HPDE6-E6E7 (cell line): Measurements from ENCODE around the gene ACTG1.

ENCODE experiments used
- DNase-seq: peaks from one replicate; pipeline ENCODE4 v3.0.0; 2011; ENCODE audit warnings: missing footprints; ENCODE audit errors: extremely low spot score

ACTG1 gene

GRCh38 chr17:81498953-81499600 lies 13.5 kb downstream of the ACTG1 start:
- no peak for DNase-seq

GRCh38 chr17:81494626-81495377 lies 17.8 kb downstream of the ACTG1 start:
- no peak for DNase-seq

- no peak for DNase-seq
Measured at GRCh38 chr17:81493198-81494038, 19.2 kb downstream of the ACTG1 start.

- DNase-seq, result no peak
Measured at GRCh38 chr17:81492706-81493105, 19.9 kb downstream of the ACTG1 start.

- DNase-seq, result no peak
Measured at GRCh38 chr17:81492202-81492601, 20.4 kb downstream of the ACTG1 start.

GRCh38 chr17:81491761-81492160 lies 20.8 kb downstream of the ACTG1 start:
- no peak for DNase-seq

GRCh38 chr17:81491181-81491581 lies 21.4 kb downstream of the ACTG1 start:
- no peak for DNase-seq

GRCh38 chr17:81489998-81490992 lies 22.3 kb downstream of the ACTG1 start:
- DNase-seq, result no peak

- no peak for DNase-seq
Measured at GRCh38 chr17:81489012-81489997, 23.3 kb downstream of the ACTG1 start.

- DNase-seq, result no peak
Measured at GRCh38 chr17:81488276-81488860, 24.2 kb downstream of the ACTG1 start.

GRCh38 chr17:81487487-81488275 lies 24.9 kb downstream of the ACTG1 start:
- DNase-seq, result peak; percentile 89

GRCh38 chr17:81487089-81487486 lies 25.5 kb downstream of the ACTG1 start:
- DNase-seq, result no peak

GRCh38 chr17:81486199-81486810 lies 26.3 kb downstream of the ACTG1 start:
- no peak for DNase-seq

GRCh38 chr17:81484195-81484979 lies 28.2 kb downstream of the ACTG1 start:
- DNase-seq, result peak; percentile 80

GRCh38 chr17:81483862-81484194 lies 28.8 kb downstream of the ACTG1 start:
- DNase-seq, result no peak

- no peak for DNase-seq
Measured at GRCh38 chr17:81483085-81483861, 29.3 kb downstream of the ACTG1 start.

- no peak for DNase-seq
Measured at GRCh38 chr17:81482673-81483072, 29.9 kb downstream of the ACTG1 start.
